ENCODE results near the gene UBE2E1.
"Not testable (repeated sequence)": the region's sequence is repeated elsewhere in the genome, so short reads cannot be mapped to it uniquely, and the experiment has no call there.

The UBE2E1 gene

DNA sequence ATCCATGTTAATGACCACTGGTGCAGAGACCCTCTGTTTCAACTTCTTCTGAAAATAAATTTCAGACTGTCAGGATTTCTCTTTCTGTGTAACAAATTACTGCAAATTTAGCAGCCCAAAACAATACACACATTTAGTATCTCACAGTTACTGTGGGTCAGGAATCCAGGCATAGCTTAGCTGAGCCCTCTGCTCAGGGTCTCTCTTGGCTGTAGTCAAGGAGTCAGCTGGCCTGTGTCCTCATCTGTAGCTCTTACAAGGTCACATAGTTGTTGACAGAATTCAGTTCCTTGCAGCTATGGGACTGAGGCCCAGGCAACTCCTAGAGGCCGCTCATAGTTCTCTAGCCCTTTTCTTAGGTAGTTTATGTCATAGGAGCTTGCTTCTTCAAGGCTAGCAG is 59.2 kb downstream of the UBE2E1 start:
- DNase-seq: no peak
- TF ChIP-seq GATA1 (IDR thresholded peaks at IDR 0.05; ENCODE audit: low read depth, low read length) (no peak), POLR2A (IDR thresholded peaks at IDR 0.05; ENCODE audit: low read length) (no peak)

DNA sequence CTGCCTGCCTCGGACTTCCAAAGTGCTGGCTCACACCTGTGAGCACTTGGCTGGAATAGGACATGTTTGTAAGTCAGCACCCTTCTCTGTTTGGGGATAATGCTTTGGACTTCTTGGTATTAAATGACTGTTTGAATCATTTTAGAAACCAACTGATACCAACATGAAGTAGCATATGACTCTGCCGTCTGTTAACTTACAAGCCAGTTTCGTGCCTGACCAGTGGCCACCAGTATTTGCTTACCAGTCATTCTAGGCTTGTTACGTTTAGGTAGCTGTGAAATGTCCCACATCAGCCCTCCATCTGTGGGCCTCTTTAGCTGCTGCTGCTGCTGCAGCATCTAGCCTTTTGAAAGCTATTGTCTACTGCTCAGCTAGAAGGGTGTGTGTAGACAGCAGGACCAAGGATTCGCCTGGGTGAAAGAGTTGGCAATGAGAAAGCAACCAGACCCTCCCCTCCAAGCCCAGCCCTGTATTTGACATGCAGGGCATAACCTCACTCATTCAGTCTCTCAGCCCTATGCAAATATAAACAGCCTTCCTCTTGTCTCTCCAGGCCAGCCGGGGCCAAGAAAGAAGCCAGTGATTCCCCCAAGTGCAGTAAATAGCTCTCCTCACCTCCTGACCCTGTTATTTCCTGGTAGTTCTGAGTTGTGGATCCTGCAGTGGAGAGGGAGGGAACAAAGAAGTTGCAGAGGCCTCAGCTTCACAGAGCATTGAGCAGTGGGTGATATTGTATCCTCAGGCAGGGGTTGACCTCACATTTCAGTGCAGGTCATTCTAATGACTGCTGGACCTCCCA is 60.0 kb downstream of the UBE2E1 start:
- DNase-seq: no peak
- TF ChIP-seq POLR2A (IDR thresholded peaks at IDR 0.05; ENCODE audit: low read length): no peak
- no peak for TF ChIP-seq GATA1 (IDR thresholded peaks at IDR 0.05; ENCODE audit: low read depth, low read length)

DNA sequence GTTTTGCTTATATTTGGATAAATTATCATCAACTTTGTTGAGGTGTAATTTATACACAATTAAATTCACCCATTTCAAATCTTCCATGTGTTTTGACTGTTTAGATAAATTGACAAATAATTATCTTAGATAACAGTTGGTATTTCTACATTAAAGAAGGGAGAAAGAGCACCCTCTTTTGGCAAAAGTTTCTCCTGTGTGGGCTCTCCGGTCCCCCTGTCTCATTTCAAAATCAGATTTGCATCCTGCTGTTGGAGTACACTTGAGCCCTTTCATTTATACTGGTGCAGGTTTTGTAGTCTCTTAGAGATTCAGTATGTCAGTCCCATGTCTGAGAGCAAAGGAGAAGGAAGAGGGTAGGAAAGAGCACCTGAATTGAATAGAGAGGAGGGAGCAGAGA is 61.6 kb downstream of the UBE2E1 start:
- TF ChIP-seq GATA1 (IDR thresholded peaks at IDR 0.05; ENCODE audit: low read depth, low read length) (no peak), POLR2A (IDR thresholded peaks at IDR 0.05; ENCODE audit: low read length) (no peak)
- no peak for DNase-seq

DNA sequence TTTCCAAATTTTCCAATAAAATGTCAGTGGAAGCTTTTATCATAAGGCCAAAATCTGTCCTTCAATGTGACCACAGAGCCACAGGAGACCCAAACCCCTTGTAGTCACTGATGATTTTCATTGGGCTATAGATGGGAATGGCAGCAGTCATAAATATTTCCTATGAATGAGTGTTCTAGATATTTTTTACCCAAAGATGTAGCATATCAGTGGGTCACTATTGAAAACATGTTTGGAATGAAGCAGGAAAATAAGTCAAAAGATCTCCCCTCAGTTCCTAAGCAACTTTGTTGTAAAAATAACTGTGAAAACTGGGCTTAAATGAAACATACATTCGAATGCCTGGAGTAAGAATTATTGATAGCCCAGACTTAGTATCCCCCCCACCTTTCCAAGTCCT is 62.1 kb downstream of the UBE2E1 start:
- DNase-seq: no peak
- TF ChIP-seq POLR2A (IDR thresholded peaks at IDR 0.05; ENCODE audit: low read length): no peak
- TF ChIP-seq GATA1 (IDR thresholded peaks at IDR 0.05; ENCODE audit: low read depth, low read length): no peak

DNA sequence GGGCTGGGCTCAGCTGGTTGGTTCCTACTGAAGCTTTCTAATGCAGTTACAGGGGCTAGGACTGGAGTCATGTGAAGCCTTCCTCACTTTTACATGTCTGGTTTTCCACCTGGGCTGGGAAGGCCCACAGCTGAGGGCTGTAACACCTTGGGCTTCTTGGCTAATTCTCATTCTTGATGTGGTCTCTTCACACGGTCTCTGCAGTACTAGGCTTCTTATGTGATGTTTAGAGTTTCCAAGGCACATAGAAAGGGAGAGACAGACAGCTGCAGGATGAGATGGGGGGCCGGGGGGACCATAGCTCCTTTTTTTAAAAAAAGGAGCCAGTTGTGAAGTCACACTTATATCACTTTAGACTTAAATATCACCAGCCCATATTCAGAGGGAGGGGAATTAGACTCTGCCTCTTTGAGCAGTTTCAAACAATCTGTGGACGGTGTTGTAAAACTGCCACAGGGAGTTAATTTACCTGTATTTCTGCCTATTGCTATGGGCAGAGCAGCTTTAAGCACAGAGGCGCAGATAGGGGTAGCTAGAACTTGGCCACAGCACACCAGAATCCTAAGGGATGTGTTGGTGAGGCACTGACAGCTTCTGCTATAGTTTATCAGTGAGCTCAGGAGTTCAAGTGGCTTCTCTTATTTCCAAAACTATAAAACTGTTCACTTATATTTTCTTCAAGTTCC is 64.4 kb downstream of the UBE2E1 start:
- no peak for TF ChIP-seq POLR2A (IDR thresholded peaks at IDR 0.05; ENCODE audit: low read length)
- DNase-seq: no peak

DNA sequence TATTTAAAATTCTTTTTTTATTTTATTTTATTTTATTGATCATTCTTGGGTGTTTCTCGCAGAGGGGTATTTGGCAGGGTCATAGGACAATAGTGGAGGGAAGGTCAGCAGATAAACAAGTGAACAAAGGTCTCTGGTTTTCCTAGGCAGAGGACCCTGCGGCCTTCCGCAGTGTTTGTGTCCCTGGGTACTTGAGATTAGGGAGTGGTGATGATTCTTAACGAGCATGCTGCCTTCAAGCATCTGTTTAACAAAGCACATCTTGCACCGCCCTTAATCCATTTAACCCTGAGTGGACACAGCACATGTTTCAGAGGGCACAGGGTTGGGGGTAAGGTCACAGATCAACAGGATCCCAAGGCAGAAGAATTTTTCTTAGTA is 64.9 kb downstream of the UBE2E1 start:
- DNase-seq: not testable (repeated sequence)

DNA sequence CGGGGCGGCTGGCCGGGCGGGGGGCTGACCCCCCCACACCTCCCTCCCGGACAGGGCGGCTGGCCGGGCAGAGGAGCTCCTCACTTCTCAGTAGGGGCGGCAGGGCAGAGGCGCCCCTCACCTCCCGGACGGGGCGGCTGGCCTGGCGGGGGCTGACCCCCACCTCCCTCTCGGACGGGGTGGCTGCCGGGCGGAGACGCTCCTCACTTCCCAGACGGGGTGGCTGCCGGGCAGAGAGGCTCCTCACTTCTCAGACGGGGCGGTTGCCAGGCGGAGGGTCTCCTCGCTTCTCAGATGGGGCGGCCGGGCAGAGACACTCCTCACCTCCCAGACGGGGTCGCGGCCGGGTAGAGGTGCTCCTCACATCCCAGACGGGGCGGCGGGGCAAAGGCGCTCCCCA is 65.6 kb downstream of the UBE2E1 start:
- not testable (repeated sequence) for DNase-seq

DNA sequence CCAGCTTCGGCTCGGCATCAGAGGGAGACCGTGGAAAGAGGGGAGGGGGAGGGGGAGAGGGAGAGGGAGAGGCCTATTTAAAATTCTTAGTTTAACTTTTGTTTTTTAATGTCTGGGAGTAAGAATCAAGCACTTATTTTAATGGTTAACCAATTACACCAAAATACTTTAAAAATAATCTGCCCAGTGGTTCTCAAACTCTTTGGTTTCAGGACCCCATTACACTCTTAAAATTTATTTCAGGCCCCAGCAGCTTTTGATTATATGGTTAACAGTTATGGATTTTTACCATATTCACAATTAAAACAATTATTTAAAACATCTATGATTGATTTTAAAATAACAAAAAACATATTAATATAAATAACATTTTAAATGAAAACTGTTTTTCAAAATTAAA is 66.6 kb downstream of the UBE2E1 start:
- TF ChIP-seq GATA1 (IDR thresholded peaks at IDR 0.05; ENCODE audit: low read depth, low read length) (no peak), POLR2A (IDR thresholded peaks at IDR 0.05; ENCODE audit: low read length) (no peak)
- DNase-seq: no peak

DNA sequence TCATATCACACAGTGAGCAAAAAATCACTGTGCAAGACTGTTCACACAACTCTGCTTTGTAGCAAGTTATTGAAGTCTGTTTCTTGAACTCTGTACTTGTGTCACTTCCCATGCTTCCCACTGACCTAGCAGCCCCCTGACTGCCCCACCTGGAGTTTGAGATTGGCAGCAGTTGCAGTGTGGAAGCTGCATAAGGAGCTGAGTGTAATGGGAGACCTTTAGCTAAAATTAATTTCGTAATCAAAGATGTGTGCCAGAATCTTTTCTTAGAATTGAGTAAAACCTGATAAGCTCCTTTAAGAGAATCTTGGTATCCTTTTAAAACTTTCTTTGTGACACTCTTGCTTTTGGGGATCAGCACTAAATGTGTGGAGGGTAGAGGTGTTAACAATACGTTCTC is 68.2 kb downstream of the UBE2E1 start:
- no peak for DNase-seq
- TF ChIP-seq GATA1 (IDR thresholded peaks at IDR 0.05; ENCODE audit: low read depth, low read length) (no peak), POLR2A (IDR thresholded peaks at IDR 0.05; ENCODE audit: low read length) (no peak)

DNA sequence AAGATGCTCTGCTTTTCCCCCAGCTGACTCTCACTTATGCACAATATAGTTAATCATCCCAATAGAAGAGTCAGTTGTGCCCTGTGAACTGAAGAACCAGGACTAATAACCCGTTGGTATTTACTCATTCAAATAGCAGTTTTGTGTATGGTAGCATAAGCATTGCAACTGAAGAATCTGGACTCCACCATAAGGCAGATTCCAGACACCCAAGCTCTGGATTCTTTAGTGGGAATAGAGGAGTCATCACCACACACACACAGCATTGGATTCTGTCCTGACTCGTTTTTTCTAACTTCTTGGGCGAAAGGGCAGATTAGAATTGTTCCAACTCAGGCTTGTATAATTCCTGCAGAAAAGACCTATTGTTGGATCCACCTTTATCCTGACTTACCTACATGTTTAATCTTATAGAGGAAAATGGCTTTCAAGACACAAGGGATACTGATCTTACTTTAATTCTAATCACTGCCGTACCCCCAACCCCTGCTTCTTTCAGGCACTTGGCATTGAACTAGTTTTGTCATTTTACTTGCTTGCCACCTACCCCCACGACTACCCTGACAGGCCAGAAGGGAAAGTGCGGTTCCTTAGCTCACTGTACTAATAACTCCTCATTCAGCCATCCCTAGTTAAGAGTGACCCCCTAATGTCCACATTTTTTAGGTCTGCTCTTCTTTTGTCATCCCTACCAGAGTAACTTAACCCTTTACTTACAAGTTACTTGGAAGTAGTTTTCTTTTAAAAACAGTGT is 68.8 kb downstream of the UBE2E1 start:
- DNase-seq: no peak
- TF ChIP-seq POLR2A (IDR thresholded peaks at IDR 0.05; ENCODE audit: low read length) (no peak), GATA1 (IDR thresholded peaks at IDR 0.05; ENCODE audit: low read depth, low read length) (no peak)

DNA sequence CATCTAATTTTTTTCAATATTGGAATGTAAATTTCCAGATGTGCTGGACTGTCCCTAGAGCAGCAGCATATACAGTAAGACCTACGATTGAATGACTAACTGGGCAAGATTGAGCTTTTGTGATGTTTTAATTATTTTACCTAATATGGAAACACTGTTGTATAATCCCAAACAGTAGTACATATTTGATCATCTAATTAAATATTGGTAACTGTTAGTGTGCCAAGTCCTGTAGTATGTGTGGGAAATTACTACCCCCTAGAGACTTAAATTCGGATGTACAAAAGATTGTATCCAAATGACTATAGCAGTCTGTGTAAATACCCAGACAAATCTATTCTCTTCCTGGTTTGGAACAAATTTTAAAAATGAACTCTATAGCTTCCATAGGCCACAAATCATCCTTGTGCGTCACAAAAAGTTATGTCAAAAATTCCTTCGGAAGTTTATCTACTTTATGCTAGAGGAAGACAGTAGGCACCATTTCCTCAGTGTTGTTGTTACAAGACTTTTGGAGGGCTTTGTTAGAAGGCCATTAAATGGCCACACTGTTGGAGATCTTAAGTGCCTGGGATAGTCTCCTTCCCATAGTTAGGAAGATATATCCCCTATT is 69.5 kb downstream of the UBE2E1 start:
- no peak for DNase-seq
- TF ChIP-seq POLR2A (IDR thresholded peaks at IDR 0.05; ENCODE audit: low read length) (no peak), GATA1 (IDR thresholded peaks at IDR 0.05; ENCODE audit: low read depth, low read length) (no peak)

DNA sequence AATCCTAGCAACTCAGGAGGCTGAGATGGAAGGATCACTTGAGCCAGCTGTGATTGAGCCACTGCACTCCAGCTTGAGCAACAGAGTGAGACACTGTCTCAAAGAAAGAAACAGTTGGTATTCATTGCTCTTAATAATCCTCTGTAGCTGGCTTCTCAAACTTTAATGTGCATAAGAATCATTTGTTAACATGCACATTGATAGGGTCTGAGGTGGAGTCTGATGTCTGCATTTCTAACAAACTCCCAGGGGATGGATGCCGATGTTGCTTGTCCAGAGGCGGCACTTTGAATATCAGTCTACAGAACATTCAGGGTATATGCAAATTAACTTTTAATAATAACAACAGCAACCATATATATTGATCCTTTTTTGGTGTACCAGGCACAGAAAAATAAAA is 71.2 kb downstream of the UBE2E1 start:
- TF ChIP-seq POLR2A (IDR thresholded peaks at IDR 0.05; ENCODE audit: low read length) (no peak), GATA1 (IDR thresholded peaks at IDR 0.05; ENCODE audit: low read depth, low read length) (no peak)
- no peak for DNase-seq

DNA sequence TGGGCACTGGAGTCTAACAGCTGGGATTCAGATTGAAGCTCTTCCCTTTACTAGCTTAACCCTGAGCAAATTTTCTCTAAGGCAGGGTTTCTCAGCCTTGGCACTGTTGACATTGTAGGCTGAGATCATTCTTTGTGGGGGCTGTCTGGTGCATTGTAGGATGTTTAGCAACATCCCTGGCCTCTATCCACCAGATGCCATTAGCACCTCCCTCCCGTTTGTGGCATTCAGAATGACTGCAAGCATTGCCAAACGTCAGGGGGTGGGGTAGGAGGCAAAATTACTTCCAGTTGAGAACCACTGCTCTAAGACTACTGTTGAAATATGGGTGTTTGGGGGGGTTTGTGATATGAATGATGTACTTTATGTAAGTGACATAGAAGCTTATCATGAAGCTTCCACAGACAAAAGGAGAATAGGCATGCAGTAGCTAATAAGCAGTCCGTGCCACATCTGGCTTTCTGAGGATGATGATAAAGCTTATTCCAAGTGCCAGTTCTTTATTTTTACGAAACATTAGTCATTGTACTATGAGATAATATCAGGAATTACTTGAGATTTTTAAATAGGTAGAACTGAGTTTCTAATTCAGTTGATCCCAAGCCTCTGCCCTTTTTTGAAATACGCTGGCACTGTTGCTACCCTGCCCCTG is 71.7 kb downstream of the UBE2E1 start:
- no peak for TF ChIP-seq GATA1 (IDR thresholded peaks at IDR 0.05; ENCODE audit: low read depth, low read length)
- no peak for TF ChIP-seq POLR2A (IDR thresholded peaks at IDR 0.05; ENCODE audit: low read length)
- DNase-seq: no peak

DNA sequence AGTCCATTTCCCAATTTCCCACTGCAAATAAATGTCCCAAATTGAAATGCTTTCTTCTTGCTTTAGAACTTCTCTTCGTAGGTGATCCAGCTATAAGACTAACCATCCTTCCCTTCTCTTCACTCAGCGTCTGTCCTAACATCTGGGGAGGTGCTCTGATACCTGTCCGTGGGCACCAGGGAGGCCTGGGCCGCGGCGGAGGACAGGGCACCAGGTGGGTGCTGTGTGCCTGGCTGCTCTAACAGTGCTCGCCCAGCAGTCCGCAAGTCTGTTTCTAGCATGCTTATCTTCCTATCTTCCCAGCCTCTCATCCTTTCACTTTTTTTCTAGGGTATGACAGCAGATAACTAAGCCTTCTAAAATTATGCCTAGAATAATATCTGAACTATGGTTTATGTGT is 73.7 kb downstream of the UBE2E1 start:
- no peak for TF ChIP-seq POLR2A (IDR thresholded peaks at IDR 0.05; ENCODE audit: low read length)
- DNase-seq: no peak
